GM12878 (cell line): ENCODE measurements around the gene TUBGCP3. TPM values are rescaled to one million over a fixed set of nuclear protein-coding genes. Genes with fewer than 3 reads are reported as not detected.

ENCODE experiments used
- ASH2L ChIP-seq: fragments of 300-600, 200-600 bp; sonication (generic); IDR thresholded peaks from 2 replicates; pipeline ENCODE4 v1.6.1; 2017; ENCODE audit warnings: low read depth, mild to moderate bottlenecking, borderline replicate concordance
- BMI1 ChIP-seq: fragments of 450-650 bp; IDR thresholded peaks from 2 replicates; pipeline ENCODE4 v1.6.1; 2016; ENCODE audit warnings: mild to moderate bottlenecking, moderate library complexity, borderline replicate concordance
- CBFB ChIP-seq: IDR thresholded peaks from 2 replicates; pipeline ENCODE4 v1.6.1; 2016; ENCODE audit warnings: antibody characterized with exemption, low read depth
- CBX5 ChIP-seq: sonication (generic); IDR thresholded peaks from 2 replicates; pipeline ENCODE4 v1.6.1; 2016; ENCODE audit warnings: low read depth, moderate library complexity, mild to moderate bottlenecking, inconsistent platforms
- CREB1 ChIP-seq: IDR thresholded peaks from 2 replicates; pipeline ENCODE4 v1.6.1; 2012; ENCODE audit warnings: low read depth, mild to moderate bottlenecking, inconsistent platforms
- EGR1 ChIP-seq, 2 experiments: IDR thresholded peaks; 1 replicate in 1 of 2; 2 replicates in 1 of 2; pipeline ENCODE4 v1.6.1; 2011 to 2012; ENCODE audit warnings: low read depth in 2 of 2, low read length in 2 of 2, borderline replicate concordance in 1 of 2, mild to moderate bottlenecking in 1 of 2, moderate library complexity in 1 of 2
- KAT2A ChIP-seq: conservative IDR thresholded peaks from 2 replicates; pipeline ENCODE4 v1.6.1; 2011; ENCODE audit warnings: low read depth, low read length; ENCODE audit not compliant: control insufficient read depth
- KLF5 ChIP-seq: fragments of 450-650 bp; IDR thresholded peaks from 2 replicates; pipeline ENCODE4 v1.6.1; 2014; ENCODE audit warnings: mild to moderate bottlenecking; ENCODE audit not compliant: partially characterized antibody
- MYB ChIP-seq: fragments of 150-350 bp; IDR thresholded peaks from 2 replicates; pipeline ENCODE4 v1.6.1; 2014; ENCODE audit warnings: mild to moderate bottlenecking, low read depth, low read length, borderline replicate concordance
- NFYB ChIP-seq: IDR thresholded peaks from 2 replicates; pipeline ENCODE4 v1.6.1; 2011; ENCODE audit warnings: low read depth, mild to moderate bottlenecking, low read length, improper control_type of control experiment, moderate library complexity; ENCODE audit not compliant: insufficient read depth
- NR2C1 ChIP-seq: fragments of 450-650 bp; IDR thresholded peaks from 2 replicates; pipeline ENCODE4 v1.6.1; 2017; ENCODE audit warnings: antibody characterized with exemption, mild to moderate bottlenecking, moderate library complexity
- POLR2AphosphoS2 ChIP-seq: IDR thresholded peaks from 2 replicates; pipeline ENCODE4 v1.6.1; 2011; ENCODE audit warnings: low read depth, mild to moderate bottlenecking, low read length, improper control_type of control experiment, moderate library complexity
- SIX5 ChIP-seq: IDR thresholded peaks from 2 replicates; pipeline ENCODE4 v1.6.1; 2011; ENCODE audit warnings: mild to moderate bottlenecking, low read depth, low read length, moderate library complexity; ENCODE audit not compliant: severe bottlenecking
- YY1 ChIP-seq: IDR thresholded peaks from 2 replicates; pipeline ENCODE4 v1.6.1; 2011; ENCODE audit warnings: low read depth, mild to moderate bottlenecking, low read length
- ZBED1 ChIP-seq: IDR thresholded peaks from 2 replicates; pipeline ENCODE4 v1.6.1; 2016; ENCODE audit warnings: borderline replicate concordance
- ZNF274 ChIP-seq: IDR thresholded peaks from one replicate; pipeline ENCODE4 v1.8.0; 2011; ENCODE audit not compliant: insufficient read length, insufficient read depth
- ZNF622 ChIP-seq: fragments of 450-650 bp; IDR thresholded peaks from 2 replicates; pipeline ENCODE4 v1.6.1; 2017; ENCODE audit warnings: mild to moderate bottlenecking, inconsistent platforms
- polyA plus RNA-seq, 11 experiments: library from polyadenylated mRNA; depleted of rRNA in 4 of 11; unstranded in 6 of 11; stranded (reverse) in 5 of 11; fragments of >200 nt; fragmentation: Nextera tagmentation in 4 of 11; fragmentation: Illumina TruSeq in 1 of 11; extraction: Ambion mirVana in 4 of 11; extraction: Trizol in 1 of 11; gene quantifications; 1 replicate in 1 of 11; 2 replicates in 10 of 11; pipeline versions ENCODE4 v1.2.1 to v1.2.3, GENCODE V29; 2011 to 2016; ENCODE audit warnings: inconsistent platforms in 2 of 11, missing spikeins in 2 of 11, low read depth in 1 of 11
- total RNA-seq, 4 experiments: library from RNA; depleted of rRNA in 3 of 4; stranded (reverse); fragments of >200 nt in 3 of 4; fragmentation: Illumina TruSeq in 1 of 4; extraction: Trizol in 1 of 4; gene quantifications; 2 replicates each; pipeline versions ENCODE4 v1.2.1 to v1.2.3, GENCODE V29; 2013 to 2021
- TF ChIP-seq, protein P1 (sequence below): fragments of 450-650 bp; formaldehyde crosslinking; IDR thresholded peaks from 2 replicates; pipeline ENCODE4 v1.5.0; 2022; ENCODE audit warnings: mild to moderate bottlenecking, missing genetic modification characterization
- TF ChIP-seq, protein P2 (sequence below): fragments of 450-650 bp; IDR thresholded peaks from 2 replicates; pipeline ENCODE4 v1.6.1; 2017; ENCODE audit warnings: mild to moderate bottlenecking, low read depth, inconsistent platforms; ENCODE audit not compliant: poor library complexity, severe bottlenecking
- TF ChIP-seq, protein P3 (sequence below): fragments of 450-650 bp; formaldehyde crosslinking; IDR thresholded peaks from 2 replicates; pipeline ENCODE4 v1.4.0; 2022; ENCODE audit warnings: mild to moderate bottlenecking, moderate library complexity
- TF ChIP-seq, protein P4 (sequence below): IDR thresholded peaks from 2 replicates; pipeline ENCODE4 v1.6.1; 2012; ENCODE audit warnings: low read depth, low read length, improper control_type of control experiment

Gene TUBGCP3
- total and polyA plus RNA-seq, 10 of the 15 experiments (the other 5 are each of a cell fraction or from before 2014, with no cell fraction given): 4.0 to 34.0 (median 22.6) TPM

DNA sequence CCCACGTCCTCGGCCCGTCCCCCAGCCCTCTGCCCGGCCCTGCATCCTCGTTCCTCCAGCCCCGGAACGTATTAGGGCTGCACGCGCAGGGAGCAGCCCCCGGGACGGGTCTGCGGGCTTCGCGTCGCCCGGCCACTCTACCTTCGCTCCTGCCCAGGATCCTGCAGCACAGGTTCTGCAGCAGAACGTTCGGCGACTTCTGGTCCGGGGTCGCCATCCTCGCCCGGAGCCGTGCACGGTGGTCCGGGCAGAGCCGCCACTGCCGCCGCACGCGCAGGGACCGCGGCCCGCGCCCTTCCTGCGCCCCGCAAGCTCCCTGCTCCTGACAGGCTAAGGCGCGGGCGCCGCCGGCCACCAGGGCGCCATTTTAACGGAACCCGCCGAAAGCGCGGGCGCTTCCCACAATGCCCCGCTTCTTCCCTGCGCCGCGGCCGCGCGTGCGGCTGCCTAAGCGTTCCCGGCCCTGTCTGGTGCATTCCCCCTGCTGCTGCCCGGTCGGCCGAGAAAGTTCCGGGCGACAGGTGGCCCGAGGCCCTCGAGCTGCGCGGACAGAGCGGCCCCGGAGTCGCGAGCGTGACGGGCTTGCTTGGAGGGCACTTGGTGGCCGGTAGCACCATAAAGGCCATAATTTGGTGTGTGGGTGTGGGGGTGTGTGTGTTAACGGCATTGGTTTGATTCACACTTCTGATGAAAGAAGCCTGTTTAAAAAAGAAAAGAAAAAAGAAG lies at the start of gene TUBGCP3 (continued):
- TF ChIP-seq, protein P1, sequence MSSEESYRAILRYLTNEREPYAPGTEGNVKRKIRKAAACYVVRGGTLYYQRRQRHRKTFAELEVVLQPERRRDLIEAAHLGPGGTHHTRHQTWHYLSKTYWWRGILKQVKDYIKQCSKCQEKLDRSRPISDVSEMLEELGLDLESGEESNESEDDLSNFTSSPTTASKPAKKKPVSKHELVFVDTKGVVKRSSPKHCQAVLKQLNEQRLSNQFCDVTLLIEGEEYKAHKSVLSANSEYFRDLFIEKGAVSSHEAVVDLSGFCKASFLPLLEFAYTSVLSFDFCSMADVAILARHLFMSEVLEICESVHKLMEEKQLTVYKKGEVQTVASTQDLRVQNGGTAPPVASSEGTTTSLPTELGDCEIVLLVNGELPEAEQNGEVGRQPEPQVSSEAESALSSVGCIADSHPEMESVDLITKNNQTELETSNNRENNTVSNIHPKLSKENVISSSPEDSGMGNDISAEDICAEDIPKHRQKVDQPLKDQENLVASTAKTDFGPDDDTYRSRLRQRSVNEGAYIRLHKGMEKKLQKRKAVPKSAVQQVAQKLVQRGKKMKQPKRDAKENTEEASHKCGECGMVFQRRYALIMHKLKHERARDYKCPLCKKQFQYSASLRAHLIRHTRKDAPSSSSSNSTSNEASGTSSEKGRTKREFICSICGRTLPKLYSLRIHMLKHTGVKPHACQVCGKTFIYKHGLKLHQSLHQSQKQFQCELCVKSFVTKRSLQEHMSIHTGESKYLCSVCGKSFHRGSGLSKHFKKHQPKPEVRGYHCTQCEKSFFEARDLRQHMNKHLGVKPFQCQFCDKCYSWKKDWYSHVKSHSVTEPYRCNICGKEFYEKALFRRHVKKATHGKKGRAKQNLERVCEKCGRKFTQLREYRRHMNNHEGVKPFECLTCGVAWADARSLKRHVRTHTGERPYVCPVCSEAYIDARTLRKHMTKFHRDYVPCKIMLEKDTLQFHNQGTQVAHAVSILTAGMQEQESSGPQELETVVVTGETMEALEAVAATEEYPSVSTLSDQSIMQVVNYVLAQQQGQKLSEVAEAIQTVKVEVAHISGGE (CRISPR knock-in tag): peak; percentile 91
- TF ChIP-seq NFYB: no peak
- TF ChIP-seq, protein P2, sequence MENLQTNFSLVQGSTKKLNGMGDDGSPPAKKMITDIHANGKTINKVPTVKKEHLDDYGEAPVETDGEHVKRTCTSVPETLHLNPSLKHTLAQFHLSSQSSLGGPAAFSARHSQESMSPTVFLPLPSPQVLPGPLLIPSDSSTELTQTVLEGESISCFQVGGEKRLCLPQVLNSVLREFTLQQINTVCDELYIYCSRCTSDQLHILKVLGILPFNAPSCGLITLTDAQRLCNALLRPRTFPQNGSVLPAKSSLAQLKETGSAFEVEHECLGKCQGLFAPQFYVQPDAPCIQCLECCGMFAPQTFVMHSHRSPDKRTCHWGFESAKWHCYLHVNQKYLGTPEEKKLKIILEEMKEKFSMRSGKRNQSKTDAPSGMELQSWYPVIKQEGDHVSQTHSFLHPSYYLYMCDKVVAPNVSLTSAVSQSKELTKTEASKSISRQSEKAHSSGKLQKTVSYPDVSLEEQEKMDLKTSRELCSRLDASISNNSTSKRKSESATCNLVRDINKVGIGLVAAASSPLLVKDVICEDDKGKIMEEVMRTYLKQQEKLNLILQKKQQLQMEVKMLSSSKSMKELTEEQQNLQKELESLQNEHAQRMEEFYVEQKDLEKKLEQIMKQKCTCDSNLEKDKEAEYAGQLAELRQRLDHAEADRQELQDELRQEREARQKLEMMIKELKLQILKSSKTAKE: no peak
- TF ChIP-seq ASH2L: peak; percentile 86; the same call in 1 of the 2 replicates
- TF ChIP-seq, protein P3, sequence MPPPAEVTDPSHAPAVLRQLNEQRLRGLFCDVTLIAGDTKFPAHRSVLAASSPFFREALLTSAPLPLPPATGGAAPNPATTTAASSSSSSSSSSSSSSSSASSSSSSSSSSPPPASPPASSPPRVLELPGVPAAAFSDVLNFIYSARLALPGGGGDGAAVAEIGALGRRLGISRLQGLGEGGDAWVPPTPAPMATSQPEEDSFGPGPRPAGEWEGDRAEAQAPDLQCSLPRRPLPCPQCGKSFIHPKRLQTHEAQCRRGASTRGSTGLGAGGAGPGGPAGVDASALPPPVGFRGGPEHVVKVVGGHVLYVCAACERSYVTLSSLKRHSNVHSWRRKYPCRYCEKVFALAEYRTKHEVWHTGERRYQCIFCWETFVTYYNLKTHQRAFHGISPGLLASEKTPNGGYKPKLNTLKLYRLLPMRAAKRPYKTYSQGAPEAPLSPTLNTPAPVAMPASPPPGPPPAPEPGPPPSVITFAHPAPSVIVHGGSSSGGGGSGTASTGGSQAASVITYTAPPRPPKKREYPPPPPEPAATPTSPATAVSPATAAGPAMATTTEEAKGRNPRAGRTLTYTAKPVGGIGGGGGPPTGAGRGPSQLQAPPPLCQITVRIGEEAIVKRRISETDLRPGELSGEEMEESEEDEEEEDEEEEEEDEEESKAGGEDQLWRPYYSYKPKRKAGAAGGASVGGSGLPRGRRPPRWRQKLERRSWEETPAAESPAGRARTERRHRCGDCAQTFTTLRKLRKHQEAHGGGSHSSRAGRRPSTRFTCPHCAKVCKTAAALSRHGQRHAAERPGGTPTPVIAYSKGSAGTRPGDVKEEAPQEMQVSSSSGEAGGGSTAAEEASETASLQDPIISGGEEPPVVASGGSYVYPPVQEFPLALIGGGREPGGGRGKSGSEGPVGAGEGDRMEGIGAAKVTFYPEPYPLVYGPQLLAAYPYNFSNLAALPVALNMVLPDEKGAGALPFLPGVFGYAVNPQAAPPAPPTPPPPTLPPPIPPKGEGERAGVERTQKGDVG (CRISPR knock-in tag): no peak
- TF ChIP-seq POLR2AphosphoS2: peak; percentile 64; the same call in 1 of the 2 replicates
- TF ChIP-seq KAT2A: no peak
- TF ChIP-seq ZBED1: no peak
- no peak for TF ChIP-seq ZNF274
- TF ChIP-seq NR2C1: peak; percentile 43
- peak; percentile 57 for TF ChIP-seq SIX5
- TF ChIP-seq ZNF622: no peak
- TF ChIP-seq EGR1 (IDR thresholded peaks at IDR 0.05; ENCODE audit: borderline replicate concordance in 1 of 2, low read depth in 2 of 2, low read length in 2 of 2): peak in 1 of 2 experiments; percentile 63; a peak in 1 of 3 replicates
- TF ChIP-seq, protein P4, sequence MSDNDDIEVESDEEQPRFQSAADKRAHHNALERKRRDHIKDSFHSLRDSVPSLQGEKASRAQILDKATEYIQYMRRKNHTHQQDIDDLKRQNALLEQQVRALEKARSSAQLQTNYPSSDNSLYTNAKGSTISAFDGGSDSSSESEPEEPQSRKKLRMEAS: peak; percentile 79
- no peak for TF ChIP-seq KLF5
- TF ChIP-seq CREB1: 0 out of 2 replicates have a peak, but pooled peaks have one; percentile 5
- TF ChIP-seq BMI1: no peak
- TF ChIP-seq YY1: peak; percentile 97
- peak; percentile 82 for TF ChIP-seq CBX5
- peak; percentile 64; the same call in 1 of the 2 replicates for TF ChIP-seq CBFB
- TF ChIP-seq MYB: peak; percentile 7; the same call in 1 of the 2 replicates
